HUES48 (cell line): Measurements from ENCODE around the gene SGF29.
"Not testable (repeated sequence)": the region's sequence is repeated elsewhere in the genome, so short reads cannot be mapped to it uniquely, and the experiment has no call there.

ENCODE experiments used
- H3K27ac ChIP-seq: one replicate; pipeline ENCODE4 v1.7.0; 2013; ENCODE audit warnings: low read depth, low read length, inconsistent platforms
- H3K27me3 ChIP-seq: 2 replicates; pipeline ENCODE4 v1.6.1; 2013; ENCODE audit warnings: mild to moderate bottlenecking, low read length; ENCODE audit not compliant: control insufficient read depth, insufficient read depth
- H3K36me3 ChIP-seq: 2 replicates; pipeline ENCODE4 v1.6.1; 2013; ENCODE audit warnings: low read length; ENCODE audit not compliant: control insufficient read depth, insufficient read depth
- H3K4me1 ChIP-seq: 2 replicates; pipeline ENCODE4 v1.6.1; 2013; ENCODE audit warnings: mild to moderate bottlenecking, low read length; ENCODE audit not compliant: control insufficient read depth, insufficient read depth
- H3K4me3 ChIP-seq: 2 replicates; pipeline ENCODE4 v1.5.1; 2013; ENCODE audit warnings: mild to moderate bottlenecking, low read depth, low read length
- H3K9ac ChIP-seq: 2 replicates; pipeline ENCODE4 v1.6.1; 2013; ENCODE audit warnings: mild to moderate bottlenecking, low read depth, low read length, moderate library complexity
- H3K9me3 ChIP-seq: 2 replicates; pipeline ENCODE4 v1.6.1; 2013; ENCODE audit warnings: low read length; ENCODE audit not compliant: control insufficient read depth, insufficient read depth

SGF29 gene

GRCh38 chr16:28537076-28537475 is 16.6 kb upstream of the SGF29 start:
- Histone ChIP-seq H3K27me3 (no peaks in the 10 kb centered on the region), H3K9ac (no peak overlapping the region), H3K4me1 (peaks cover 2% of the 10 kb centered on the region; the same call in 1 of the 2 replicates), H3K9me3 (no peaks in the 10 kb centered on the region), H3K27ac (no peak overlapping the region), H3K4me3 (no peak overlapping the region), H3K36me3 (no peaks in the 10 kb centered on the region)

- Histone ChIP-seq H3K27me3 (no peaks in the 10 kb centered on the region), H3K9ac (no peak overlapping the region), H3K4me1 (no peaks in the 10 kb centered on the region), H3K27ac (no peak overlapping the region), H3K4me3 (no peak overlapping the region), H3K36me3 (no peaks in the 10 kb centered on the region), H3K9me3 (no peaks in the 10 kb centered on the region)
Measured at GRCh38 chr16:28537964-28538732, 15.6 kb upstream of the SGF29 start.

- Histone ChIP-seq H3K36me3 (no peaks in the 10 kb centered on the region), H3K9ac (no peak within 1 kb of the TSS), H3K27ac (no peak within 1 kb of the TSS), H3K4me3 (no peak within 1 kb of the TSS), H3K4me1 (no peaks in the 10 kb centered on the region), H3K9me3 (no peaks in the 10 kb centered on the region), H3K27me3 (no peaks in the 10 kb centered on the region)
Measured at GRCh38 chr16:28538733-28539596, 14.8 kb upstream of the SGF29 start, which contains the start of gene NUPR1. Gene NUPR1, minus strand, starts transcription at chr16:28538974. Its CDS starts 67 bp downstream, at chr16:28538907.

DNA sequence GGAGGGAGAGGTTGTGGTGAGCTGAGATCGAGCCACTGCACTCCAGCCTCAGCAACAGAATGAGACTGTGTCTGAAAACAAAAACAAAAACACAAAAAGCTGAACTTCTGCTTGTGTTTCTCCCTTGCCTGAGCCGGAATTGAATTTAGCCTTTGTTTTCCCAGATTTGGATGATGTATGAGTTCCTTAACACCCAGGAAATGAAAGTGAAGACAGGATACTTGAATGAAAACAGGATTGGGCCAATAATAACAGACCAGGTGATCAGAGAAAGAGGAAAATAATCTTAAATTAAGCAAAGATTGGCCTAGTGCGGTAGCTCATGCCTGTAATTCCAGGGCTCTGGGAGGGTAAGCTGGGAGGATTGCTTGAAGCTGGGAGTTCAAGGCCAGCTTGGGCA is 13.4 kb upstream of the SGF29 start:
- no peaks in the 10 kb centered on the region for H3K36me3 ChIP-seq
- no peak overlapping the region for H3K27ac ChIP-seq
- no peak overlapping the region for H3K9ac ChIP-seq
- H3K4me1 ChIP-seq: no peaks in the 10 kb centered on the region
- H3K27me3 ChIP-seq: no peaks in the 10 kb centered on the region
- H3K4me3 ChIP-seq: no peak overlapping the region
- H3K9me3 ChIP-seq: no peaks in the 10 kb centered on the region

- H3K4me1 ChIP-seq: no peaks in the 10 kb centered on the region
- no peaks in the 10 kb centered on the region for H3K27me3 ChIP-seq
- no peaks in the 10 kb centered on the region for H3K36me3 ChIP-seq
- H3K4me3 ChIP-seq: no peak overlapping the region
- no peak overlapping the region for H3K9ac ChIP-seq
- no peaks in the 10 kb centered on the region for H3K9me3 ChIP-seq
- H3K27ac ChIP-seq: no peak overlapping the region
Measured at GRCh38 chr16:28542646-28543045, 11.1 kb upstream of the SGF29 start.

GRCh38 chr16:28543072-28543471 is 10.6 kb upstream of the SGF29 start:
- Histone ChIP-seq H3K27ac (no peak overlapping the region), H3K4me1 (no peaks in the 10 kb centered on the region), H3K27me3 (no peaks in the 10 kb centered on the region), H3K9ac (no peak overlapping the region), H3K4me3 (no peak overlapping the region), H3K36me3 (no peaks in the 10 kb centered on the region), H3K9me3 (no peaks in the 10 kb centered on the region)

GRCh38 chr16:28544998-28545397 is 8.7 kb upstream of the SGF29 start:
- H3K4me3 ChIP-seq: no peak overlapping the region
- H3K9ac ChIP-seq: no peak overlapping the region
- no peaks in the 10 kb centered on the region for H3K27me3 ChIP-seq
- H3K4me1 ChIP-seq: no peaks in the 10 kb centered on the region
- no peaks in the 10 kb centered on the region for H3K36me3 ChIP-seq
- H3K9me3 ChIP-seq: no peaks in the 10 kb centered on the region
- H3K27ac ChIP-seq: no peak overlapping the region

GRCh38 chr16:28545964-28546363 is 7.8 kb upstream of the SGF29 start:
- H3K4me1 ChIP-seq, H3K9me3 ChIP-seq, H3K36me3 ChIP-seq, H3K9ac ChIP-seq, H3K27me3 ChIP-seq, H3K4me3 ChIP-seq, H3K27ac ChIP-seq: not testable (repeated sequence)

- Histone ChIP-seq H3K4me3 (no peak overlapping the region), H3K27ac (no peak overlapping the region), H3K9me3 (no peaks in the 10 kb centered on the region), H3K9ac (no peak overlapping the region), H3K27me3 (no peaks in the 10 kb centered on the region), H3K4me1 (no peaks in the 10 kb centered on the region), H3K36me3 (no peaks in the 10 kb centered on the region)
Measured at GRCh38 chr16:28546626-28547025, 7.1 kb upstream of the SGF29 start.

- H3K4me1 ChIP-seq: no peaks in the 10 kb centered on the region
- H3K9me3 ChIP-seq: no peaks in the 10 kb centered on the region
- H3K9ac ChIP-seq: no peak overlapping the region
- no peaks in the 10 kb centered on the region for H3K36me3 ChIP-seq
- H3K27me3 ChIP-seq: no peaks in the 10 kb centered on the region
- no peak overlapping the region for H3K4me3 ChIP-seq
- no peak overlapping the region for H3K27ac ChIP-seq
Measured at GRCh38 chr16:28548306-28548802, 5.4 kb upstream of the SGF29 start.
